ENCODE data around the gene DNM3.

GRCh38 chr1:171805395-171806115 is 35.7 kb upstream of the DNM3 start:
- TF ChIP-seq POLR2A (IDR thresholded peaks at IDR 0.05; ENCODE audit: low read length) (no peak), GATA1 (IDR thresholded peaks at IDR 0.05; ENCODE audit: low read depth, low read length) (no peak)
